ENCODE measurements around the gene HOXB4. TPM values are rescaled to one million over a fixed set of nuclear protein-coding genes. Genes with fewer than 3 reads are reported as not detected.

The HOXB4 gene
- total RNA-seq, 1 experiment from 2014 or later: not detected

DNA sequence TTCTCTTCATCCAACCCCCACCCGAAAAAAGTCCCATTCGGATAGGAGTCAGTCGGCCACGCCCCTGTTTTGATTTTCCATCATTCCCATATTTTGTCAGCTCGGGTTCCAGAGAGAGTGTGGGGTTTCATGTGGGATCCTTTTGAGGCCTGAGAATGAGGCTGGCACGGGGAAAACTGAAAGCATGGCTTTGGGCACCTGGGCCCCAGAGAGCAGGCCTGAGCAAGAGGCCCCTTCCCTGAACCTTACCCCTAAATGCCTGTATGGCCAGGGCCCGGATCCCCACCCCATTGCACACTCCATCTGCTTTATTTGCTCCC is 4.6 kb upstream of the HOXB4 start:
- DNase-seq: no peak
- H3K4ac ChIP-seq (ENCODE audit: low read depth, low read length): no peak overlapping the region
- no peaks in the 10 kb centered on the region for H3K9me3 ChIP-seq (ENCODE audit: control insufficient read depth, low read depth, low read length)
- no peaks in the 10 kb centered on the region for H3K79me1 ChIP-seq (ENCODE audit: insufficient read depth, low read depth, low read length, poor library complexity, severe bottlenecking)
- WGBS (ENCODE audit: extremely low coverage, insufficient read length, low lambda C conversion rate): no CpG with 5 or more reads among the region's 7 CpGs
- Mint-ChIP-seq H3K27ac (no peak overlapping the region), H3K36me3 (ENCODE audit: insufficient read depth in 1 of 3, low read depth in 3 of 3) (no peaks in the 10 kb centered on the region; a peak in 2 of 7 replicates), H3K4me1 (peaks cover 15 to 32% of the 10 kb centered on the region in 2 experiments), H3K27me3 (ENCODE audit: low read depth) (peaks cover 98% of the 10 kb centered on the region), H3K9me3 (peaks cover 10 to 26% of the 10 kb centered on the region in 2 experiments), H3K4me3 (no peak overlapping the region)
- no peak overlapping the region for H4K91ac ChIP-seq (ENCODE audit: insufficient read length, low read depth, low read length)
- no peak overlapping the region for H2BK15ac ChIP-seq (ENCODE audit: low read depth, low read length)
- H2BK5ac ChIP-seq (ENCODE audit: insufficient read length, low read length): no peak overlapping the region
- H4K5ac ChIP-seq (ENCODE audit: insufficient read length, low read depth, low read length): no peak overlapping the region
- no peak overlapping the region for H3K27ac ChIP-seq (ENCODE audit: insufficient read length, low read depth, low read length)
- TF ChIP-seq, protein P1, sequence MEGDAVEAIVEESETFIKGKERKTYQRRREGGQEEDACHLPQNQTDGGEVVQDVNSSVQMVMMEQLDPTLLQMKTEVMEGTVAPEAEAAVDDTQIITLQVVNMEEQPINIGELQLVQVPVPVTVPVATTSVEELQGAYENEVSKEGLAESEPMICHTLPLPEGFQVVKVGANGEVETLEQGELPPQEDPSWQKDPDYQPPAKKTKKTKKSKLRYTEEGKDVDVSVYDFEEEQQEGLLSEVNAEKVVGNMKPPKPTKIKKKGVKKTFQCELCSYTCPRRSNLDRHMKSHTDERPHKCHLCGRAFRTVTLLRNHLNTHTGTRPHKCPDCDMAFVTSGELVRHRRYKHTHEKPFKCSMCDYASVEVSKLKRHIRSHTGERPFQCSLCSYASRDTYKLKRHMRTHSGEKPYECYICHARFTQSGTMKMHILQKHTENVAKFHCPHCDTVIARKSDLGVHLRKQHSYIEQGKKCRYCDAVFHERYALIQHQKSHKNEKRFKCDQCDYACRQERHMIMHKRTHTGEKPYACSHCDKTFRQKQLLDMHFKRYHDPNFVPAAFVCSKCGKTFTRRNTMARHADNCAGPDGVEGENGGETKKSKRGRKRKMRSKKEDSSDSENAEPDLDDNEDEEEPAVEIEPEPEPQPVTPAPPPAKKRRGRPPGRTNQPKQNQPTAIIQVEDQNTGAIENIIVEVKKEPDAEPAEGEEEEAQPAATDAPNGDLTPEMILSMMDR (conservative IDR thresholded peaks at IDR 0.05): no peak
- peaks cover 96% of the 10 kb centered on the region for H3K27me3 ChIP-seq (ENCODE audit: insufficient read depth, low read length)
- no peaks in the 10 kb centered on the region for H3K4me1 ChIP-seq (ENCODE audit: insufficient read depth, low read length)
- H4K20me1 ChIP-seq (ENCODE audit: control insufficient read depth, insufficient read depth, insufficient read length): no peaks in the 10 kb centered on the region
- no peak overlapping the region for H4K8ac ChIP-seq (replicated peaks; ENCODE audit: insufficient read length, low read depth, low read length)
- no peak overlapping the region for H3K56ac ChIP-seq (ENCODE audit: insufficient read length, low read depth, low read length)
- no peak overlapping the region for H2BK120ac ChIP-seq (ENCODE audit: low read depth, low read length, poor library complexity, severe bottlenecking)
- no peaks in the 10 kb centered on the region for H3K79me2 ChIP-seq (ENCODE audit: insufficient read depth, low read length)
- H2BK20ac ChIP-seq (ENCODE audit: low read depth, low read length, poor library complexity, severe bottlenecking): no peak overlapping the region
- no peak overlapping the region for H2AK5ac ChIP-seq (ENCODE audit: insufficient read length, low read length)
- H3K9ac ChIP-seq (ENCODE audit: extremely low read depth, insufficient read length, low read length): no peak overlapping the region
- H2AFZ ChIP-seq (ENCODE audit: low read length): no peak overlapping the region
- H3K23me2 ChIP-seq (ENCODE audit: insufficient read length, low read depth, low read length, poor library complexity, severe bottlenecking): peaks cover 3% of the 10 kb centered on the region
- no peak overlapping the region for H3K14ac ChIP-seq (ENCODE audit: insufficient read depth, low read length)
- no peak overlapping the region for H3K4me2 ChIP-seq (ENCODE audit: insufficient read depth, insufficient read length, low read length)
- H3K23ac ChIP-seq (ENCODE audit: insufficient read length, low read depth, low read length): no peak overlapping the region
- no peak overlapping the region for H3T11ph ChIP-seq (ENCODE audit: low read length)
- H3K18ac ChIP-seq (ENCODE audit: insufficient read length, low read depth, low read length): no peak overlapping the region
- no peak overlapping the region for H2BK12ac ChIP-seq (ENCODE audit: insufficient read length, low read depth, low read length)

Data from H9 (cell line).